ENCODE results near the gene BCL7C.

DNA sequence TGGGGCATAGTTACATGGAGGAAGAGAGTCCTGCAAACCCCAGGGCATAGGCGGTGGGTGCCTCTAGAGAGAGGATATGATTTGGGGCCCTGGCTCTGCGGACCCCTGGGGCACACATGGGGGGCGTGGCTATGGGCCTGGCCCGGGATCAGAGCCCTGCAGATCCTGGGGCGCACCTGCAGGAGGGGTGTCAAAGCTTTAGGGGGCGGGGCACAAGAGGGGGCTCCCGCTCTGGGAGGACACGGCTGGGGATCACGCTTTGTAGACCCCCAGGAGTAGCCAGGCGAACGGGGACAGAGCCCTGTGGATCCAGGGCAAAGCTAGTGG is 497 bp downstream of the BCL7C start:
- TF ChIP-seq, protein P1, sequence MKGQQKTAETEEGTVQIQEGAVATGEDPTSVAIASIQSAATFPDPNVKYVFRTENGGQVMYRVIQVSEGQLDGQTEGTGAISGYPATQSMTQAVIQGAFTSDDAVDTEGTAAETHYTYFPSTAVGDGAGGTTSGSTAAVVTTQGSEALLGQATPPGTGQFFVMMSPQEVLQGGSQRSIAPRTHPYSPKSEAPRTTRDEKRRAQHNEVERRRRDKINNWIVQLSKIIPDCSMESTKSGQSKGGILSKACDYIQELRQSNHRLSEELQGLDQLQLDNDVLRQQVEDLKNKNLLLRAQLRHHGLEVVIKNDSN (IDR thresholded peaks at IDR 0.05), result no peak
- TF ChIP-seq TAF1 (IDR thresholded peaks at IDR 0.05; ENCODE audit: low read depth) (no peak), FOXM1 (IDR thresholded peaks at IDR 0.05; ENCODE audit: borderline replicate concordance, low read depth) (no peak), CREB1 (IDR thresholded peaks at IDR 0.05; ENCODE audit: low read depth) (no peak), RAD21 (IDR thresholded peaks at IDR 0.05; ENCODE audit: low read depth) (no peak), EP300 (IDR thresholded peaks at IDR 0.05; ENCODE audit: borderline replicate concordance) (no peak), ZBTB7A (IDR thresholded peaks at IDR 0.05; ENCODE audit: low read depth) (no peak), NFIC (IDR thresholded peaks at IDR 0.05) (no peak), TCF12 (IDR thresholded peaks at IDR 0.05; ENCODE audit: low read depth) (peak; percentile 14; the same call in 1 of the 2 replicates), CEBPB (IDR thresholded peaks at IDR 0.05) (no peak), YY1 (IDR thresholded peaks at IDR 0.05; ENCODE audit: low read depth) (no peak)
- TF ChIP-seq, protein P2, sequence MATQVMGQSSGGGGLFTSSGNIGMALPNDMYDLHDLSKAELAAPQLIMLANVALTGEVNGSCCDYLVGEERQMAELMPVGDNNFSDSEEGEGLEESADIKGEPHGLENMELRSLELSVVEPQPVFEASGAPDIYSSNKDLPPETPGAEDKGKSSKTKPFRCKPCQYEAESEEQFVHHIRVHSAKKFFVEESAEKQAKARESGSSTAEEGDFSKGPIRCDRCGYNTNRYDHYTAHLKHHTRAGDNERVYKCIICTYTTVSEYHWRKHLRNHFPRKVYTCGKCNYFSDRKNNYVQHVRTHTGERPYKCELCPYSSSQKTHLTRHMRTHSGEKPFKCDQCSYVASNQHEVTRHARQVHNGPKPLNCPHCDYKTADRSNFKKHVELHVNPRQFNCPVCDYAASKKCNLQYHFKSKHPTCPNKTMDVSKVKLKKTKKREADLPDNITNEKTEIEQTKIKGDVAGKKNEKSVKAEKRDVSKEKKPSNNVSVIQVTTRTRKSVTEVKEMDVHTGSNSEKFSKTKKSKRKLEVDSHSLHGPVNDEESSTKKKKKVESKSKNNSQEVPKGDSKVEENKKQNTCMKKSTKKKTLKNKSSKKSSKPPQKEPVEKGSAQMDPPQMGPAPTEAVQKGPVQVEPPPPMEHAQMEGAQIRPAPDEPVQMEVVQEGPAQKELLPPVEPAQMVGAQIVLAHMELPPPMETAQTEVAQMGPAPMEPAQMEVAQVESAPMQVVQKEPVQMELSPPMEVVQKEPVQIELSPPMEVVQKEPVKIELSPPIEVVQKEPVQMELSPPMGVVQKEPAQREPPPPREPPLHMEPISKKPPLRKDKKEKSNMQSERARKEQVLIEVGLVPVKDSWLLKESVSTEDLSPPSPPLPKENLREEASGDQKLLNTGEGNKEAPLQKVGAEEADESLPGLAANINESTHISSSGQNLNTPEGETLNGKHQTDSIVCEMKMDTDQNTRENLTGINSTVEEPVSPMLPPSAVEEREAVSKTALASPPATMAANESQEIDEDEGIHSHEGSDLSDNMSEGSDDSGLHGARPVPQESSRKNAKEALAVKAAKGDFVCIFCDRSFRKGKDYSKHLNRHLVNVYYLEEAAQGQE (IDR thresholded peaks at IDR 0.05; ENCODE audit: low read depth), result no peak
- TF ChIP-seq, protein P3, sequence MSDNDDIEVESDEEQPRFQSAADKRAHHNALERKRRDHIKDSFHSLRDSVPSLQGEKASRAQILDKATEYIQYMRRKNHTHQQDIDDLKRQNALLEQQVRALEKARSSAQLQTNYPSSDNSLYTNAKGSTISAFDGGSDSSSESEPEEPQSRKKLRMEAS (IDR thresholded peaks at IDR 0.05), result no peak

All from Ishikawa (cell line).